ENCODE results near the gene HOXC12.

DNA sequence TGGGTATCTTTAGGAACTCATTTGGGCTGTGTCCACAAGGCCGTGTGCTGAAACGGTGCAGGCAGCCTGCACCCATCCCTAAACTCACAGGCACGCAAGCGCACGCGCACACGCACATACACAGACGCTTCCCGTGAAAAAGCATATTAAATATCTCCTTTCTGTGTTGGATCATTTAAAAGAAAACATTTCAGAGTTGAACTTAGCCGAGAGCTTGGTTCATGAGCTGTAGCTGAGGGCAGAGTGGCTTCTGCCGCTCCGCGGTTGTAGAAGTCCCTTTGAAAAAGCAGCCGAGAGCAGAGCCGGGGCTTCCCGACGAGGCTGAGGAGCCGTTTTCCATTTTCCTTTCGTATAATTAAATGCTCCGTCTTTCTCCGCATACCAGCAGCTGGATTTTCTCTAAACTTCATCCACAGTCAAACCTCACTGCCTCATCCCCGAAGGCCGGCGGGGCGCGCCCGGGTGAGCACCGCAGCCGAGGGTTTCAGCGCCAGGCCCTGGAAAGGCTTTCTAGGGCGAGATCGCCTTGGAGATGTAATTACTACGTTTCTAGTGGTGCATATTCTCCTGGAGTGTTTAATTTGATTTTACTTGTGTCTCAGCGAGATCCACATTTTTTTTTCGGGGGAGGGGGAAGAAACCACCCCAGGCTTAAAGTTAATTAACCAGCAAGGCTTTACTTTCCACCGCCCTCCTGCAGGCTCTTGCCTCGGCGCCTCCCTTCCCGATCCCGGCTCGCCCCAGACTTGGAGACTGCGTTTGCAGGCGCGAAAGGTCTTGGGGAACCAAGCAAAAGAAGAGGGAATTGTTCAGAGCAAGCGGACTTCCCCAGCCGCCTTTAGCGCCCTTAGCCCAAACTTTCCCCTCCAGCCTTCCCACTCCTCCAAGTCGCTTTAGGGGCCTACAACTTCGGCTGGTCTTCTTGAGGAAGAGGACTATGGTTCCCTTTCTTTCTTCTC lies 19.0 kb upstream of the HOXC12 start:
- TF ChIP-seq, protein P1, sequence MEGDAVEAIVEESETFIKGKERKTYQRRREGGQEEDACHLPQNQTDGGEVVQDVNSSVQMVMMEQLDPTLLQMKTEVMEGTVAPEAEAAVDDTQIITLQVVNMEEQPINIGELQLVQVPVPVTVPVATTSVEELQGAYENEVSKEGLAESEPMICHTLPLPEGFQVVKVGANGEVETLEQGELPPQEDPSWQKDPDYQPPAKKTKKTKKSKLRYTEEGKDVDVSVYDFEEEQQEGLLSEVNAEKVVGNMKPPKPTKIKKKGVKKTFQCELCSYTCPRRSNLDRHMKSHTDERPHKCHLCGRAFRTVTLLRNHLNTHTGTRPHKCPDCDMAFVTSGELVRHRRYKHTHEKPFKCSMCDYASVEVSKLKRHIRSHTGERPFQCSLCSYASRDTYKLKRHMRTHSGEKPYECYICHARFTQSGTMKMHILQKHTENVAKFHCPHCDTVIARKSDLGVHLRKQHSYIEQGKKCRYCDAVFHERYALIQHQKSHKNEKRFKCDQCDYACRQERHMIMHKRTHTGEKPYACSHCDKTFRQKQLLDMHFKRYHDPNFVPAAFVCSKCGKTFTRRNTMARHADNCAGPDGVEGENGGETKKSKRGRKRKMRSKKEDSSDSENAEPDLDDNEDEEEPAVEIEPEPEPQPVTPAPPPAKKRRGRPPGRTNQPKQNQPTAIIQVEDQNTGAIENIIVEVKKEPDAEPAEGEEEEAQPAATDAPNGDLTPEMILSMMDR (IDR thresholded peaks at IDR 0.05; ENCODE audit: low read depth, low read length, missing input control) = no peak
- TF ChIP-seq REST (IDR thresholded peaks at IDR 0.05) (no peak), RXRA (IDR thresholded peaks at IDR 0.05) (no peak), FOXA1 (IDR thresholded peaks at IDR 0.05) (no peak), HNF4G (IDR thresholded peaks at IDR 0.05) (no peak), EGR1 (IDR thresholded peaks at IDR 0.05; ENCODE audit: low read depth in 2 of 2) (no peak)

Data from liver (tissue), 3 donors.